Measurements from ENCODE around the gene TWIST2. TPM values are rescaled to one million over a fixed set of nuclear protein-coding genes. Genes with fewer than 3 reads are reported as not detected.

TWIST2 gene
- total RNA-seq, 1 experiment from 2014 or later = 33.3 TPM

DNA sequence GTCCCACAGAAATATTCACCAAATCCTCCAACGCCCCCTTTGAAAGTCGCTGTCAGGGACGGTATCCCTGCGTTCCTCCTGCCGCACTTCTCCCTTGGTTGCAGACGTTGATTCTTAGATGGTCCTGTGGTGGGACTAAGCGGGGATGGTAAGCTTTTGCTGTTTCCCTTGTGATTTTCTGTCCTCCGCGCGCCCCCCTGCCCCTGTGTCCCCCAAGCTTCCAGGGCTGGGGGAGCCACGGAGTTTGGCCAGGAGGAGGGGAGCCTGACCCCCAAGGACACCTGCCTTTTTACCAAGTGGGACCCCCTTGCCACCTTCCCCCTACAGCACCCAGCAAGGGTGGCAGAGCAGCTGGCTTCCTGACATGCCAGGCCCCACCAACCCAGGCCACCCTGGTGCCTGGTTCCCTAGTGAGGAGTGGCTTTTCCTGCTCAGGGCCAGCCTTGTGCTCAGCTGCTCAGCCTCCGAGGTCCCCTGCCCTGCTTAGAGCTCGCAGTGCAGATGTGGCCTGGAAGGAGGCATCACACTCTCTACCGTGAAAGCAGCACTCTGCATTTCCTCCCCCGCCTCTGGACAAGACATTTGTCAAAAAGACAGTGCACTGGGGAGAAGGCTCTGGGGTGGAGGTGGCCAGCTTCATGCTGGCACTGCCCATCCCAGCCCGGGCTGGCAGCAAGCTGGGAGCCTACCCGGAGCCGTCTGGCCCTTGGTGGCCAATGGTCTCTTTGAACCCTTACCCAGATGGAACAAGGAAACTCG lies 49.4 kb downstream of the TWIST2 start:
- DNase-seq (ENCODE audit: low spot score) = no peak
- in situ Hi-C loops (cut with HindIII; ENCODE audit: low sequenced_read_pairs) = no loop called here

DNA sequence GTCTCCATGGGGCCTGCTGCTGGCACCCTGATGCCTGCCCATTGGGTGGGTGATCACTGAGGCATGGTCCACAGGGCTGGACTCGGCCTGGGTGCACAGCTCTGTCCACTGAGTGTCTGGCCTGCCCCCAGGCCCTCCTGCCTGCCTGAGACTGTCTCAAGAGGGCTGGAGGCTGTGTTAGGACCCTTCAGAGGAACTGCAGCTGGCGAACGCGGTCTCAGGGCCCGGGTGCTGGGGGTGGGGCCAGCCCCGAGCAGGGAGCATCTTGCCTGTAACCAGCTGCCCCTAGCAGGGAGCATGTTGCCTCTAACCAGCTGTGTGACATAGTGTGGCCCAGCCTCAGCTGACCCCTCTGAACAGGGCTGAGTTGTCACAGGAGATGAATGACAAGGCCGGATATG lies 50.0 kb downstream of the TWIST2 start:
- in situ Hi-C loops (cut with HindIII; ENCODE audit: low sequenced_read_pairs) = no loop called here
- DNase-seq (ENCODE audit: low spot score) = no peak

DNA sequence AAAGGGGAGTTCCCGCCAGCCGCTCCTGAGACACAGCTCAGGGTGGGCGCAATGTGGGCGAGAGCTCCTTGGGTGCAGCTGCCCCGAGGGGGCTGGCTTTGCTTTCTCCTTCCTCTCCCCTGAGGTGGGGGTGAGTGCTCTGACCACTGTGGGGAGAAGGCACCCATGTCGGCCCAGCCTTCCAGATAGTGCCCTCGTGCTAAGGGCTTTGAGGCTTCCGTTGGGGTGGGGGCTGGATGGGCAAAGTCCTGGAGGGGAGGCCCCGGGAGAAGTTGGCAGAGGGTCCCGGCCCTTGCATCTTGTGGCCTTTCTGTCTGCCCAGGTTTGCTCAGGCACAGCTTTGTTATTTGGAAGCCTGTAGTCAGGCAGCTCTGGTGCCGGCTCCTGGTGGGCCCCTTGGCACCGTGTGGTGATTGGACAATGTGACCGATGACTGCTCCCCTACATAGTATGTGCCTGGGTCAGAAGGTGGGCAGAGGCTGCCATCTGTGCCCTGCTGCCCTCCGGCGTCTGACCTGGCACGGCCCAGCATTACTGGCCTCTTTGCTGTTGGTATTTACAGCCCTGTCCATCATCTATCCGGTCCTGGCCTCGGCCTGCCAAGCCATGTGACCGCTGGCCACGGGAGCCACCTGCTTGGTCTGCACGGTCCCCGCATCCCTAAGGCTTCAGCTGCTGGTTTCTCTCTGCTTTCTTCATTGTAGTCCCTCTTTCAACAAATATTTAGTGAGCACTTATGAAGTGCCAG lies 50.8 kb downstream of the TWIST2 start:
- peak; percentile 27 for DNase-seq (ENCODE audit: low spot score)

GRCh38 chr2:238899386-238899785 lies 51.5 kb downstream of the TWIST2 start:
- no peak for DNase-seq (ENCODE audit: low spot score)
- in situ Hi-C loops (cut with HindIII; ENCODE audit: low sequenced_read_pairs) = no loop called here

More for the DNA sequence above, 50.8 kb downstream of the TWIST2 start:
- in situ Hi-C loops (cut with HindIII; ENCODE audit: low sequenced_read_pairs) = no loop called here

GRCh38 chr2:238900511-238900910 lies 52.6 kb downstream of the TWIST2 start:
- DNase-seq (ENCODE audit: low spot score) = no peak
- in situ Hi-C loops (cut with HindIII; ENCODE audit: low sequenced_read_pairs) = no loop called here

DNA sequence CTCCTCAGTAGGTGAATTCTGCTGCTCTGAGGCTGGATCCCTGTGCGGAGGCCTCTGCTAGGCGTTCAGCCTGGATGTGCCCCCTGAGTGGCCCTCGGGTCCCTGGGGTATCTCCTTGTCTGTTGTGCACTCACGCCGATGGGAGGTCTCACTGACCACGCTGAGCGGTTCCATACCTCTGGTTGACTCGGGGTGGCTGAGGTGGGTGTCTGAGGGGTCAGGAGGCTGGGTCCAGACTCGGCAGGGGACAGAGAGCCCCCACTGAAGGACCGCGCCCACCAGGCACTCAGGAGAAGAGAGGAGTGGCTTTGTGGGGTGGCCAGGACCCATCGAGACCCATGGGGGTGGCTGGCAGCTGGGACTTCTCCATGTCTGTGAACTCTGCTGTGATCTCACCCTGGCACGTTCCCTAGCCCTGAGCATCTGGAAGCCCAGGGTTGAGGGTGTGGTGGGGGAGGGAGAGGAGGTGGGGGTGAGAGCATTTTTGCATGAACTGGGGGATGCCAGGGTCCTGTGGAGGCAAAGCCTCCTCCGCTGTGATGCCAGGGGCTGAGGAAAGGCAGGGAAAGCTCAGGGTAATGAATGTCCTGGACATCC lies 53.7 kb downstream of the TWIST2 start:
- in situ Hi-C loops (cut with HindIII; ENCODE audit: low sequenced_read_pairs) = no loop called here
- DNase-seq (ENCODE audit: low spot score) = no peak

- in situ Hi-C loops (cut with HindIII; ENCODE audit: low sequenced_read_pairs) = no loop called here
- DNase-seq (ENCODE audit: low spot score) = no peak
Measured at GRCh38 chr2:238902285-238902684, 54.4 kb downstream of the TWIST2 start.

- in situ Hi-C loops (cut with HindIII; ENCODE audit: low sequenced_read_pairs) = no loop called here
- no peak for DNase-seq (ENCODE audit: low spot score)
Measured at GRCh38 chr2:238903141-238903540, 55.3 kb downstream of the TWIST2 start.

DNA sequence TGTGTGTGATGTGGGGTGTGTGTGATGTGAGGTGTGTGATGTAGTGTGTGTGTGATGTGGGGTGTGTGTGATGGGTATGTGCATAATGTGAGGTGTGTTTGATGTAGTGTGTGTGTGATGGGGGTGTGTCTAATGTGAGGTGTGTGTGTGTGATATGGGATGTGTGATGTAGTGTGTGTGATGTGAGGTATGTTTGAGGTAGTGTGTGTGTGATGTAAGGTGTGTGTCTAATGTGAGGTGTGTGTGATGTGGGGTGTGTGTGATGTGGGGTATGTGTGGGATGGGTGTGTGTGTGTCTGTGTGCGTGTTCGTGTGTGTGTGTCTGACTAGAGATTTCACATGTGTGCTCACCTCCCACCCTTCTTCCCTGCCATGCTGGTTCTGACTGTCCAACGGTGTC lies 56.3 kb downstream of the TWIST2 start:
- in situ Hi-C loops (cut with HindIII; ENCODE audit: low sequenced_read_pairs) = no loop called here
- DNase-seq (ENCODE audit: low spot score) = no peak

DNA sequence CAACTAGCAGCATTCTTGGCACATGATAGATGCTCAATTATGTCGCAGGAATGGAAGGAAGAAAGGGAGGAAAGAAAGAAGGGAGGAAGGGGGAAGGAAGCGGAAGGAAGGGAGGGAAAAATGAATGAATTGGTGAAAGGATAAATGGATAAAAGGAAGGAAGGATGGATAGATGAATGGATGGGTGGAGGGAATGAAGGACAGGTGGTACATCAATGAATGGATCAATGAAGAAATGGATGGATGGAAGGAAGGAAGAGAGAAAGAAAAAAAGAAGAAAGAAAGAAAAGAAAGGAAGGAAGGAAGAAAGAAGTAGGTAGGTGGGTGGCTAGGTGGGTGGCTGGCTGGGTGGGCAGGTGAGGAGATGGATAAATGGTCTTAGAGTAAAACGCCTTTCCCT lies 56.8 kb downstream of the TWIST2 start:
- in situ Hi-C loops (cut with HindIII; ENCODE audit: low sequenced_read_pairs) = no loop called here
- DNase-seq (ENCODE audit: low spot score) = no peak

- DNase-seq (ENCODE audit: low spot score) = no peak
- in situ Hi-C loops (cut with HindIII; ENCODE audit: low sequenced_read_pairs) = no loop called here
Measured at GRCh38 chr2:238905224-238905623, 57.3 kb downstream of the TWIST2 start.

DNA sequence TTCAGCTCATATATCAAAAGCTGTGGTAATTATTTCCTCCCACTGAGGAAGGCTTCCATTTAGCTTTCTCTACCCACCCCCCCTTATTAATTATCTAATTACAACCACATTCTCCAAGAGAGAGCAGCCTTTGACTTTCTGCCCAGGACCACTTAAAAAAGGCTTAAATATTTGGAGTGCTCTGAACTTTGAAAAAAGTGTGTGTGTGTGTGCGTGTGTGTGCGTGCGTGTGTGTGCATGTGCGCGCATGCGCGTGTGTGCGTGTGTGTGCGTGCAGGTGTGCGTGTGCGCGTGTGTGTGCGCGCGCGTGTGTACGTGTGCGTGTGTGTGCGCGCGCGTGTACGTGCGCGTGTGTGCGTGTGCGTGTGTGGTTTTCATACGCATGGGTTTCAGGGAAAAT lies 57.8 kb downstream of the TWIST2 start:
- in situ Hi-C loops (cut with HindIII; ENCODE audit: low sequenced_read_pairs) = no loop called here
- DNase-seq (ENCODE audit: low spot score) = no peak

GRCh38 chr2:238906254-238906935 lies 58.5 kb downstream of the TWIST2 start:
- in situ Hi-C loops (cut with HindIII; ENCODE audit: low sequenced_read_pairs) = no loop called here
- no peak for DNase-seq (ENCODE audit: low spot score)

GRCh38 chr2:238906936-238907716 lies 59.2 kb downstream of the TWIST2 start:
- in situ Hi-C loops (cut with HindIII; ENCODE audit: low sequenced_read_pairs) = no loop called here
- DNase-seq (ENCODE audit: low spot score) = no peak

GRCh38 chr2:238907717-238908173 lies 59.9 kb downstream of the TWIST2 start:
- DNase-seq (ENCODE audit: low spot score) = no peak
- in situ Hi-C loops (cut with HindIII; ENCODE audit: low sequenced_read_pairs) = no loop called here

DNA sequence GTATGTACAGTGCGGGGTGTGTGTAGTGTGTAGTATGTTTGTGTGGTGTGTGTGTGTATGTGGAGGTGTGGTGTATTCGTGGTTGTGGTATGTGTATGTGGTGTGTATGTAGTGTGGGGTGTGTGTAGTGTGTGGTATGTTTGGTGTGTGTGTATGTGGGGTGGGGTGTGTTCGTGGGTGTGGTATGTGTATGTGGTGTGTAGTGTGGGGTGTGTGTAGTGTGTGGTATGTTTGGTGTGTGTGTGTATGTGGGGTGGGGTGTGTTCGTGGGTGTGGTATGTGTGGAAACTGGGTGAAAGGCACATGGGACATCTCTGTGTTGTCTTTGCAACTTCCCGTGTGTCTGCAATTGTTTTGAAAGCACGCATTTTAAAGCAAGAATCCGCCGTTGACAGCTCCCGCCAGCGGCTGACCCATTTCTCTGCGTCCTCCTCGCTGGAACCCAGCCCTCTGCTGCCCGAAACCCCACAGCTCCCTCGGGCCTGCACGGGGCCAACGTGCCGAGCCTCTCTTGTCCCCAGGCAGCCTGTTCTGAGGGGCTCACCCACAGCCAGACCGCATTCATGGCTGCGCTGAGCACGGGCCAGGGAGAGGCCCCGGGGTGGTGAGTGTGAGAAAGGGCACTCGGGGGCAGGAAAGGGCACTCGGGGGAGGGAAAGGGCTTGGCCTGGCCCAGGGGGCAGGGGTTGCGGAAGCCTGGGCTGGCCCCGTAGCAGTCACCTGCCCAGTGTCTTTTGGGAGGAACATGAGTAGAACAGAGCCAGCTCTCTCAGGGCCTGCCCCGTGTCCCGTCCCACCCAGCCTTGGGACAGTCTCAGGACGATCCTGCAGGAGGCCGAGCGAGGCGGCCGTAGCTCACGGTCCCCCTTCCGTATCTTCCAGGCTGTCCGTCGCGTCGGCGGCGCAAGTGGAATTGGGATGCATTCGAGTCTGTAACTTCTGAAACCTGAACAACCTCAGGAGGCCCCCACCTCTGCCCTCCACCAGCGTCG lies 61.4 kb downstream of the TWIST2 start:
- in situ Hi-C loops (cut with HindIII; ENCODE audit: low sequenced_read_pairs) = no loop called here
- no peak for DNase-seq (ENCODE audit: low spot score)

DNA sequence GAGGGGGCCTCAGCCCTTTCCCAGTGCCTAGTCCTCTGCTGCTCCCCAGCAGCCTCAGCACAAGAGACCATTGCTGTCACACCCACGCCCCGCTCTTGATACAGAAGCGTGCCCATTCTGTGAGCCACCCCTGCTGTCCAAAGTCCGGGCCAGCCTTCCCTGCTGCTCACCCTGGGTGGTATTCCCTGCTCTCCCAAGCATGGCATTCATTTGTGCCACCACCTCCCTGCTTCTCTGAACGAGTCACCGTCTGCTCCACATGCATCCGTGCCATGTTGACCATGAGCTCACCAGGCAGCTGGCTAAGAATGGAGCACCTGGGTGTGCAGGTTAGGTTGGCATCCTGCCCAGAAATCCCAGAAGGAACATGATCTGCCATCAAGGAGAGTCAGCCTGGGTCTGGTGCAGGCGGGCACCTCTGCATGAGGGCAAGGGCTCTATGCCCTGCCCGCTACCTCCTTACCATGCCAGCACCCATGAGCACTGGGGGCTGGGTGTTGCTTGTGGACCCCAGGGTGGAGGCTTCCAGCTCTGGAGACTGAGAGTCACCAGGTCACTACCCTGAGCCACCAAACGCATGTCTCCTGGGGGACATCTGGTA lies 63.0 kb downstream of the TWIST2 start:
- in situ Hi-C loops (cut with HindIII; ENCODE audit: low sequenced_read_pairs) = no loop called here
- peak; percentile 13 for DNase-seq (ENCODE audit: low spot score)
